Calu3 (cell line): ENCODE data around the gene PMS2. TPM values are rescaled to one million over a fixed set of nuclear protein-coding genes. Genes with fewer than 3 reads are reported as not detected.
"Not testable (repeated sequence)": the region's sequence is repeated elsewhere in the genome, so short reads cannot be mapped to it uniquely, and the experiment has no call there.

Experiments used
- BruUV-seq: library from RNA; stranded (reverse); fragments of 400-500 nt; replicated peaks from 2 replicates; lab custom pipeline; 2021; lab: Mats Ljungman, UMichigan
- CTCF ChIA-PET: fragments of 300-600 bp; sonication (Branson Sonifier 250); formaldehyde crosslinking; loops from one replicate; lab custom pipeline; 2022; ENCODE audit warnings: antibody characterized with exemption; lab: Charles Lee
- DNase-seq: peaks from one replicate; pipeline ENCODE4 v3.0.0; 2022
- H3K27ac Mint-ChIP-seq: one replicate; pipeline ENCODE4 v1.8.0; 2022; ENCODE audit warnings: mixed read lengths; ENCODE audit not compliant: unreplicated experiment
- H3K27me3 Mint-ChIP-seq: one replicate; pipeline ENCODE4 v1.8.0; 2022; ENCODE audit warnings: mixed read lengths; ENCODE audit not compliant: unreplicated experiment
- H3K36me3 Mint-ChIP-seq: one replicate; pipeline ENCODE4 v1.8.0; 2022; ENCODE audit warnings: mild to moderate bottlenecking, moderate library complexity, mixed read lengths; ENCODE audit not compliant: insufficient read depth, unreplicated experiment
- H3K4me1 Mint-ChIP-seq: one replicate; pipeline ENCODE4 v1.8.0; 2022; ENCODE audit warnings: mild to moderate bottlenecking, low read depth, mixed read lengths; ENCODE audit not compliant: unreplicated experiment
- H3K4me3 Mint-ChIP-seq: one replicate; pipeline ENCODE4 v1.8.0; 2022; ENCODE audit warnings: mild to moderate bottlenecking, low read depth, moderate library complexity, mixed read lengths; ENCODE audit not compliant: unreplicated experiment
- H3K9me3 Mint-ChIP-seq: one replicate; pipeline ENCODE4 v1.8.0; 2022; ENCODE audit warnings: low read depth, mixed read lengths; ENCODE audit not compliant: unreplicated experiment
- intact Hi-C: fragments of 100-400 bp; cut with micrococcal nuclease; formaldehyde crosslinking; loops from one replicate; pipeline ENCODE4 v1.10.0; 2022; ENCODE audit not compliant: unreplicated experiment
- total RNA-seq: library from RNA; stranded (reverse); gene quantifications from 2 replicates; pipeline ENCODE4 v1.2.3, GENCODE V29; 2022
- TF ChIP-seq, protein P1 (sequence below): fragments of 200-600 bp; IDR thresholded peaks from one replicate; pipeline ENCODE4 v1.8.0; 2022; ENCODE audit warnings: antibody characterized with exemption; ENCODE audit not compliant: unreplicated experiment

PMS2 gene
- total RNA-seq, 1 experiment from 2014 or later, result 32.6 TPM

DNA sequence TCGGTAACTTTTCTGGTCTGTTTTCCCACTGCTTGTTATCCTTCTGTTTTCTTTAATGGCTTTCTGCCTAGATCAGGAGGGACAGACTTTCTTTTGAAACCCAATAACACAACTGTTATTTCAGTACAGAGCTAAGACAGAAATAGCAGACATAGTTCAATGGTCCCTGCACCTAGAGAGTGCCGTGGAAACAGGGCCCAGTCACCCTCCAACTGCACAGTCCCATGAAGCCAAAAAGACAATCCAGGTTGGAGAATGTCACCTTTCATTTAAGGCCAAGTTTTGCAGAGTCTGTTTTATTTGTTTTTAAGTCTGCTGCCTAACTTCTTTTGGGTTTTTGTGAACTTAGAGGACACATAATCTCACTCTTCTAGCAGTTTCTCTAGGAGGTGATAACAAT lies 2.7 kb upstream of the PMS2 start:
- BruUV-seq, result no TSS peak
- H3K4me1 Mint-ChIP-seq, result peaks cover 44% of the 10 kb centered on the region
- CTCF ChIA-PET, result interaction anchor here (0.7 to 1.0 kb wide), 3 partner anchors 33 to 95 kb away, joined by 3 to 5 read pairs (median 3); no protein-coding TSS in a partner anchor
- intact Hi-C loops, result loop anchor here (5.0 kb wide), 1 partner anchor 41 kb away; no protein-coding TSS in a partner anchor
- TF ChIP-seq, protein P1, sequence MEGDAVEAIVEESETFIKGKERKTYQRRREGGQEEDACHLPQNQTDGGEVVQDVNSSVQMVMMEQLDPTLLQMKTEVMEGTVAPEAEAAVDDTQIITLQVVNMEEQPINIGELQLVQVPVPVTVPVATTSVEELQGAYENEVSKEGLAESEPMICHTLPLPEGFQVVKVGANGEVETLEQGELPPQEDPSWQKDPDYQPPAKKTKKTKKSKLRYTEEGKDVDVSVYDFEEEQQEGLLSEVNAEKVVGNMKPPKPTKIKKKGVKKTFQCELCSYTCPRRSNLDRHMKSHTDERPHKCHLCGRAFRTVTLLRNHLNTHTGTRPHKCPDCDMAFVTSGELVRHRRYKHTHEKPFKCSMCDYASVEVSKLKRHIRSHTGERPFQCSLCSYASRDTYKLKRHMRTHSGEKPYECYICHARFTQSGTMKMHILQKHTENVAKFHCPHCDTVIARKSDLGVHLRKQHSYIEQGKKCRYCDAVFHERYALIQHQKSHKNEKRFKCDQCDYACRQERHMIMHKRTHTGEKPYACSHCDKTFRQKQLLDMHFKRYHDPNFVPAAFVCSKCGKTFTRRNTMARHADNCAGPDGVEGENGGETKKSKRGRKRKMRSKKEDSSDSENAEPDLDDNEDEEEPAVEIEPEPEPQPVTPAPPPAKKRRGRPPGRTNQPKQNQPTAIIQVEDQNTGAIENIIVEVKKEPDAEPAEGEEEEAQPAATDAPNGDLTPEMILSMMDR, result no peak
- peaks cover 81% of the 10 kb centered on the region for H3K36me3 Mint-ChIP-seq
- H3K27me3 Mint-ChIP-seq, result no peaks in the 10 kb centered on the region
- H3K27ac Mint-ChIP-seq, result peak overlapping the region; percentile 20
- DNase-seq, result no peak
- no peaks in the 10 kb centered on the region for H3K9me3 Mint-ChIP-seq
- H3K4me3 Mint-ChIP-seq, result no peak overlapping the region

DNA sequence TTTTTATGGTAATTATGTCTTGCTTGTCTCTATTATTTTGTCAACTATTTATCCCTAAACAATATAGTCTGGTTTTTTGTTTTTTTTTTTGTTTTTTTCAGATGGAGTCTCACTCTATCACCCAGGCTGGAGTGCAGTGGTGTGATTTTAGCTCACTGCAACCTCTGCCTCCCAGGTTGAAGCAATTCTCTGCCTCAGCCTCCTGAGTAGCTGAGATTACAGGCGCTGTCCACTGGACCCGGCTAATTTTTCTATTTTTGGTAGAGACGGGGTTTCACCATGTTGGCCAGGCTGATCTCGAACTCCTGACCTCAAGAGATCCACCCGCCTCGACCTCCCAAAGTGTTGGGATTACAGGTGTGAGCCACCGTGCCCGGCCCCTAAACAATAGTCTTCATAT lies 1.5 kb upstream of the PMS2 start:
- not testable (repeated sequence) for DNase-seq, H3K27me3 Mint-ChIP-seq, H3K9me3 Mint-ChIP-seq, BruUV-seq
- Mint-ChIP-seq H3K4me1 (peaks cover 54% of the 10 kb centered on the region), H3K36me3 (peaks cover 74% of the 10 kb centered on the region), H3K27ac (peak overlapping the region; percentile 74), H3K4me3 (peak overlapping the region; percentile 90)
- CTCF ChIA-PET, result interaction anchor here (1.5 kb wide), 1 partner anchor 45 kb away, joined by 3 read pairs; no protein-coding TSS in a partner anchor
- intact Hi-C loops, result loop anchor here (5.0 kb wide), 1 partner anchor 42 kb away; no protein-coding TSS in a partner anchor

DNA sequence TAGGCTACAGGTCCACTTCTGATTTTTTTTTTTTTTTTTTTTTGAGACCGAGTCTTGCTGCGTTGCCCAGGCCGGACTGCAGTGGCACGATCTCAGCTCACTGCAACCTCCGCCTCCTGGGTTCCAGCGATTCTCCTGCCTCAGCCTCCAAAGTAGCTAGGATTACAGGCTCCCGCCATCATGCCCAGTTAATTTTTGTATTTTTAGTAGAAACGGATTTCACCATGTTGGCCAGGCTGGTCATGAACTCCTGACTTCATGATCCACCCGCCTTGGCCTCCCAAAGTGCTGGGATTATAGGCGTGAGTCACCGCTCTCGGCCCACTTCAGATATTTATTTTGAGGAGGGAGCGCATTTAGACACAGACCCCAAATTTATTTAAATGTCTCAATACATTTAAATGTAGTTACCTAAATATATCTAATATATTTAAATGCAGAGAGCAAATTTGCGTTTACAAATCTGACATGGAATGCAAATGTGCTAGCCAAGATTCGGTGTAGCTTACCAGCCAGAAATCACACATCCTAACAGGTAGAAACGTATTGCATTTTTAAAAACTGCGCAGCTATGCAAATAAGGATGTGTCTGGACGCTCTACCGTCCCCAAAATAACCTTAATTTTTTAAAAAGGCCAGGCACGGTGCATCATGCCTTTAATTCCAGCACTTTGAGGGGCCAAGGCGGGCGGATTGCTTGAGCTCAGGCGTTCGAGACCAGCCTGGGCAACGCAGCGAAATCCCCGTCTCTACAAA lies 836 bp downstream of the PMS2 start:
- H3K9me3 Mint-ChIP-seq, DNase-seq, intact Hi-C loops, H3K27me3 Mint-ChIP-seq, BruUV-seq: not testable (repeated sequence)
- Mint-ChIP-seq H3K36me3 (peaks cover 66% of the 10 kb centered on the region), H3K27ac (peak overlapping the region; percentile 74), H3K4me3 (peak overlapping the region; percentile 90), H3K4me1 (peaks cover 51% of the 10 kb centered on the region)
- CTCF ChIA-PET, result interaction anchor here (0.7 to 4.9 kb wide), 4 partner anchors 10 to 300 kb away, joined by 3 to 22 read pairs (median 4); no protein-coding TSS in a partner anchor

DNA sequence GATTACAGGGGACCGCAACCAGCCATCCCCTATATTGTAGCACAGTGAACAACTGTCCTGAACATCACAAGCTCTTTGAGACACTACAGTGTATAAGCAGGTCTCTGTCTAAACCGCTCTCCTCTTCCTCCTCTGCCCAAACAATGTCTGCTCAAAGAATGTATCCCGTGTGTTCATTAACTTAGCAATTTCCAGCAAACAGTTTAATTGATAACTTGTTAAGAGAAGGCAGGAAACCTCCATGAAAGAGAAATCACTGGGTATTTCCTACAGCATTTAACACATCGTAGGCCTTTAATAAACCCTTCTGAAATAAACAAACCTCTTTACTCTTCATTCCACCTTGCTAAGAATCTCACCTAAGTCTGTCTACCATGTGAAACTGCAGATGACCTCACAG lies 1.5 kb downstream of the PMS2 start:
- TF ChIP-seq, protein P1, result no peak
- Mint-ChIP-seq H3K36me3 (peaks cover 65% of the 10 kb centered on the region), H3K4me3 (peak overlapping the region; percentile 90), H3K27ac (peak overlapping the region; percentile 74), H3K27me3 (no peaks in the 10 kb centered on the region), H3K4me1 (peaks cover 44% of the 10 kb centered on the region), H3K9me3 (no peaks in the 10 kb centered on the region)
- no peak for DNase-seq
- BruUV-seq, result no TSS peak
- CTCF ChIA-PET, result interaction anchor here (0.7 to 4.9 kb wide), 2 partner anchors 10 to 151 kb away, joined by 4 to 22 read pairs; no protein-coding TSS in a partner anchor
- intact Hi-C loops, result no loop called here

DNA sequence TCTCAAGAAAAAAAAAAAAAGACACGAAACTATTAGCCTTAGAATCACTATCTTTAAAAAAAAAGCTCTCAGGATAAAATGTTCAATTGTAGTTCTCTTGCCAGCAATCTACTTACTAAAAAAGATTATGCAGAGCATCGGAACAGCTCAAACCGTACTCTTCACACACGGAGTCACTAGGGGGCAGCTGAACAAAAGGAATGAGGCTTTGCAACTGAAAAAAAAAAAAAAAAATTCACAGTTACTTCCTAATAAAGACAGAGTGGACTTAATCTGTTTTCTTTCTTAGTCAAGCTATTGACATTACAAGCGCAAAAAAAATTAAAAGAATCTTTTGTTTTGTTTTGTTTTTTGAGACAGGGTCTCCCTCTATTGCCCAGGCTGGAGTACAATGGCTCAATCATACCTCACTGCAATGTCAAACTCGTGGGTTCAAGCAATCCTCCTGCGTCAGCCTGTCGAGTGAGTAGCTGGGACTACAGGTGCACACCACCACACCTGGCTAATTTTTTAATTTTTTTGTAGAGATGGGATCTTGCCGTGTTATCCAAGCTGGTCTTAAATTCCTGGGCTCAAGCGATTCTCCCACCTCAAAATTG lies 11.5 kb downstream of the PMS2 start:
- Mint-ChIP-seq H3K4me1 (peaks cover 15% of the 10 kb centered on the region), H3K9me3 (no peaks in the 10 kb centered on the region), H3K27me3 (no peaks in the 10 kb centered on the region), H3K27ac (no peak overlapping the region), H3K36me3 (peaks cover 76% of the 10 kb centered on the region), H3K4me3 (no peak overlapping the region)
- CTCF ChIA-PET, result interaction anchor here (0.6 to 1.8 kb wide), 9 partner anchors 10 to 577 kb away, joined by 3 to 22 read pairs (median 4); partner anchors contain the start of genes AIMP2 and PMS2
- intact Hi-C loops, result loop anchor here (1.0 to 5.0 kb wide), 3 partner anchors 109 to 440 kb away; no protein-coding TSS in a partner anchor
- no TSS peak for BruUV-seq
- DNase-seq, result peak; percentile 67
- TF ChIP-seq, protein P1, result peak; percentile 36

DNA sequence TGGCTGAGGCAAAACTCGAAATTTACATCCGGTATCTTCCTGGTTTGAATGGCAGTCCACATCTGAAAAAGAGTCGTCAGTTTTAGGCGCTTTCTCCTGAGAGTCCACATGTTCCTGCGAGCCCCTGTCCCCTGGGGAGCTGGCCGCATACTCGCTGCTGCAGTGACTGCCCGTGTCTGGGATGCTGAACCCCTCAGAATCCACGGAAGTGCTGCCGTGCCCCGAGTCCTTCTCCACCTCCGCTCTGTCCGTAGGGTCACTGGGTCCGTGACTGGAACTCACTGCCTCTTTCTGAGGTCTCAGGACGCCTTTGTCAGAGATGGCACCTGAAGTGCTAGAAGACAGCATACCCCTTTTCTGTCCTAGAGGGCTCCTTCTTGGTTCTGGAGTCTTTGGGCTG lies 21.8 kb downstream of the PMS2 start:
- H3K4me1 Mint-ChIP-seq, H3K9me3 Mint-ChIP-seq, intact Hi-C loops, DNase-seq, CTCF ChIA-PET, H3K27me3 Mint-ChIP-seq, H3K4me3 Mint-ChIP-seq, H3K27ac Mint-ChIP-seq, BruUV-seq: not testable (repeated sequence)
- peaks cover 62% of the 10 kb centered on the region for H3K36me3 Mint-ChIP-seq

DNA sequence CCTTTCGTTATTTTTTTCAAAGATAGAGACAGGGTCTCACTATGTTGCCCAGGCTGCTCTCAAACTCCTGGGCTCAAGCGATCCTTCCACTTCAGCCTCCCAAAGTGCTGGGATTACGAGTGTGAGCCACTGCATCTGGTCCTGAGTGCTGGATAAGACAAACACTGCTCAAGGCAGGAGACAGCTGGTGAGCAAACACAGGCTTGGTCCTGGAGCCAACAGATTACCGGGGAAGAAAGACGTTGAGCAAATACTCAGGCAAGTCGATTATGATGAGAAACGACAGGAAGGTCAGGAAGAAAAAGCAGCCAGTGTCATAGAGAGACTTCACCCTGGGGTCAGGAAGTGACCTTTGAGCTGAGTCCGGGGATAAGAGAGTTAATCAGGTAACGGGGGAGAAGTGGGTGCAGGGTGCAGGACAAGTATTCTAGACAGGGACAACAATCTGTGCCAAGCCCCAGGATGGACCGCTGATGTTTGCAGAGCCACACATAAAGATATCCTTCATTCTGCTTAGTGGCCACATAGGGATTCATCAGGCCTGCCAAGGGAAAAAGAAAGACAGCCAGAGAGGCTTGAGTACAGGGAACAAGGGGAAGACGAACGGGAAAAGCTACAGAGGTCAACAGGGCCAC lies 29.1 kb downstream of the PMS2 start:
- BruUV-seq, DNase-seq, H3K4me1 Mint-ChIP-seq, H3K27me3 Mint-ChIP-seq, H3K27ac Mint-ChIP-seq, H3K4me3 Mint-ChIP-seq, CTCF ChIA-PET, H3K9me3 Mint-ChIP-seq, intact Hi-C loops: not testable (repeated sequence)
- peaks cover 32% of the 10 kb centered on the region for H3K36me3 Mint-ChIP-seq
